PC-9 (cell line): ENCODE results near the gene STOX2. TPM values are rescaled to one million over a fixed set of nuclear protein-coding genes. Genes with fewer than 3 reads are reported as not detected.

Experiments
- BruUV-seq: library from RNA; stranded (reverse); fragments of 400-500 nt; replicated peaks from 2 replicates; lab custom pipeline; 2021; lab: Mats Ljungman, UMichigan
- CTCF ChIA-PET: fragments of 300-600 bp; sonication (Branson Sonifier 250); formaldehyde crosslinking; loops from one replicate; lab custom pipeline; 2022; ENCODE audit warnings: antibody characterized with exemption; lab: Charles Lee
- POLR2A ChIA-PET: fragments of 300-600 bp; sonication (Branson Sonifier 250); formaldehyde crosslinking; loops from one replicate; lab custom pipeline; 2022; ENCODE audit warnings: antibody characterized with exemption; ENCODE audit not compliant: unreplicated experiment; lab: Charles Lee
- DNase-seq, 2 experiments: peaks; one replicate each; pipeline versions ENCODE4 v3.0.0 to v3.0.0-alpha.2; 2015 to 2022; ENCODE audit warnings: mixed read lengths in 1 of 2
- H2AFZ ChIP-seq: fragments of 200-600 bp; sonication (generic); 2 replicates; pipeline ENCODE4 v1.8.1; 2017; ENCODE audit warnings: antibody characterized with exemption
- H3F3A ChIP-seq: fragments of 200-600 bp; sonication (generic); 2 replicates; pipeline ENCODE4 v1.8.1; 2017; ENCODE audit warnings: antibody characterized with exemption, mild to moderate bottlenecking, low read depth; ENCODE audit not compliant: insufficient read depth
- H3K27ac ChIP-seq: fragments of 200-600 bp; sonication (generic); 2 replicates; pipeline ENCODE4 v1.6.1; 2016; ENCODE audit warnings: mixed run types
- H3K27me3 ChIP-seq: fragments of 200-600 bp; sonication (generic); 2 replicates; pipeline ENCODE4 v1.6.1; 2016; ENCODE audit warnings: low read depth, mixed run types; ENCODE audit not compliant: insufficient read depth
- H3K36me3 ChIP-seq: fragments of 200-600 bp; sonication (generic); 2 replicates; pipeline ENCODE4 v1.6.1; 2016; ENCODE audit warnings: low read depth, mixed run types
- H3K4me1 ChIP-seq: fragments of 200-600 bp; sonication (generic); replicated peaks from 2 replicates; pipeline ENCODE4 v1.6.1; 2016; ENCODE audit warnings: mixed run types; ENCODE audit not compliant: insufficient read depth
- H3K4me2 ChIP-seq: fragments of 200-600 bp; sonication (generic); 2 replicates; pipeline ENCODE4 v1.6.1; 2017; ENCODE audit warnings: mixed run types
- H3K4me3 ChIP-seq: fragments of 200-600 bp; sonication (generic); 2 replicates; pipeline ENCODE4 v1.6.1; 2016; ENCODE audit warnings: mixed run types
- H3K79me2 ChIP-seq: fragments of 200-600 bp; sonication (generic); 2 replicates; pipeline ENCODE4 v1.6.1; 2017; ENCODE audit warnings: low read depth, mixed run types
- H3K9me2 ChIP-seq: fragments of 200-600 bp; sonication (generic); 2 replicates; pipeline ENCODE4 v1.8.1; 2017; ENCODE audit warnings: mild to moderate bottlenecking; ENCODE audit not compliant: insufficient read depth
- H3K9me3 ChIP-seq: fragments of 200-600 bp; sonication (generic); 2 replicates; pipeline ENCODE4 v1.8.1; 2016; ENCODE audit warnings: low read depth; ENCODE audit not compliant: insufficient read depth
- H4K20me1 ChIP-seq: fragments of 200-600 bp; sonication (generic); 2 replicates; pipeline ENCODE4 v1.8.1; 2017; ENCODE audit not compliant: insufficient read depth
- CTCF ChIP-seq: fragments of 200-600 bp; sonication (generic); conservative IDR thresholded peaks from 2 replicates; pipeline ENCODE4 v1.6.1; 2017; ENCODE audit warnings: mixed run types, antibody characterized with exemption, mild to moderate bottlenecking, moderate library complexity
- EZH2 ChIP-seq: fragments of 200-600 bp; sonication (generic); IDR thresholded peaks from 2 replicates; pipeline ENCODE4 v1.8.0; 2017; ENCODE audit warnings: antibody characterized with exemption, low read depth
- intact Hi-C: fragments of 100-400 bp; cut with micrococcal nuclease; formaldehyde crosslinking; loops from one replicate; pipeline ENCODE4 v1.10.0; 2022; ENCODE audit not compliant: unreplicated experiment
- total RNA-seq: library from RNA; stranded (reverse); gene quantifications from 2 replicates; pipeline ENCODE4 v1.2.3, GENCODE V29; 2021

STOX2 gene
- total RNA-seq, 1 experiment from 2014 or later = 4.5 TPM

GRCh38 chr4:183921335-183921734, 16.2 kb downstream of the STOX2 start:
- POLR2A ChIA-PET = interaction anchor here (0.6 kb wide), 1 partner anchor 92 kb away, joined by 4 read pairs; no protein-coding TSS in a partner anchor
- no peak overlapping the region for H3K4me3 ChIP-seq

GRCh38 chr4:183924362-183925044, 19.4 kb downstream of the STOX2 start:
- ChIA-PET POLR2A (no interaction called here), CTCF (no interaction called here)
- Histone ChIP-seq H2AFZ (no peak overlapping the region), H3K27me3 (no peaks in the 10 kb centered on the region), H3K79me2 (no peaks in the 10 kb centered on the region), H3K27ac (no peak overlapping the region), H3K9me2 (no peaks in the 10 kb centered on the region), H3K4me1 (no peaks in the 10 kb centered on the region), H3K9me3 (no peaks in the 10 kb centered on the region), H3K4me2 (no peak overlapping the region), H4K20me1 (no peaks in the 10 kb centered on the region), H3K36me3 (no peaks in the 10 kb centered on the region), H3K4me3 (no peak overlapping the region), H3F3A (no peaks in the 10 kb centered on the region)
- intact Hi-C loops = no loop called here
- no peak for TF ChIP-seq CTCF
- no peak for TF ChIP-seq EZH2
- BruUV-seq = no TSS peak
- no peak for DNase-seq

More at GRCh38 chr4:183921335-183921734, 16.2 kb downstream of the STOX2 start:
- no peak for DNase-seq
- TF ChIP-seq EZH2 (no peak), CTCF (no peak)
- Histone ChIP-seq H3K36me3 (no peaks in the 10 kb centered on the region), H3K27me3 (no peaks in the 10 kb centered on the region), H2AFZ (no peak overlapping the region), H3K79me2 (no peaks in the 10 kb centered on the region), H3F3A (no peaks in the 10 kb centered on the region), H4K20me1 (no peaks in the 10 kb centered on the region), H3K27ac (no peak overlapping the region), H3K4me1 (no peaks in the 10 kb centered on the region), H3K9me3 (no peaks in the 10 kb centered on the region), H3K4me2 (no peak overlapping the region), H3K9me2 (no peaks in the 10 kb centered on the region)
- no TSS peak for BruUV-seq
- CTCF ChIA-PET = no interaction called here
- intact Hi-C loops = no loop called here

GRCh38 chr4:183926950-183927349, 21.8 kb downstream of the STOX2 start:
- Histone ChIP-seq H3K4me3 (no peak overlapping the region), H3K79me2 (no peaks in the 10 kb centered on the region), H3K9me2 (no peaks in the 10 kb centered on the region), H3K9me3 (no peaks in the 10 kb centered on the region), H3K4me1 (no peaks in the 10 kb centered on the region), H4K20me1 (no peaks in the 10 kb centered on the region), H3K27ac (no peak overlapping the region), H2AFZ (no peak overlapping the region), H3K27me3 (no peaks in the 10 kb centered on the region), H3F3A (no peaks in the 10 kb centered on the region), H3K36me3 (no peaks in the 10 kb centered on the region), H3K4me2 (no peak overlapping the region)
- CTCF ChIA-PET = no interaction called here
- intact Hi-C loops = no loop called here
- TF ChIP-seq CTCF = no peak
- no peak for TF ChIP-seq EZH2
- BruUV-seq = no TSS peak
- POLR2A ChIA-PET = no interaction called here
- DNase-seq = no peak
